ENCODE results near the gene IRF2BPL. TPM values are rescaled to one million over a fixed set of nuclear protein-coding genes. Genes with fewer than 3 reads are reported as not detected.

The IRF2BPL gene
- total RNA-seq, 1 experiment from 2014 or later: 16.4 TPM

GRCh38 chr14:77043984-77044485, 15.5 kb upstream of the IRF2BPL start:
- no peak for DNase-seq (ENCODE audit: low read depth in 1 of 2, low spot score in 2 of 2)

GRCh38 chr14:77043177-77043983, 14.9 kb upstream of the IRF2BPL start:
- no peak overlapping the region for H3K4me3 ChIP-seq
- H3K36me3 ChIP-seq: no peaks in the 10 kb centered on the region
- DNase-seq (ENCODE audit: low read depth in 1 of 2, low spot score in 2 of 2): peak in 1 of 2 experiments; percentile 67
- peaks cover 71% of the 10 kb centered on the region for H3K4me1 ChIP-seq (replicated peaks)
- H3K27ac ChIP-seq: peak overlapping the region; percentile 97
- no peaks in the 10 kb centered on the region for H3K9me3 ChIP-seq (replicated peaks)
- H3K27me3 ChIP-seq (replicated peaks): no peaks in the 10 kb centered on the region

More at GRCh38 chr14:77043984-77044485, 15.5 kb upstream of the IRF2BPL start:
- peaks cover 64% of the 10 kb centered on the region for H3K4me1 ChIP-seq (replicated peaks)
- peak overlapping the region; percentile 97; the same call in 1 of the 2 replicates for H3K27ac ChIP-seq
- H3K27me3 ChIP-seq (replicated peaks): no peaks in the 10 kb centered on the region
- no peaks in the 10 kb centered on the region for H3K9me3 ChIP-seq (replicated peaks)
- no peaks in the 10 kb centered on the region for H3K36me3 ChIP-seq
- H3K4me3 ChIP-seq: no peak overlapping the region

GRCh38 chr14:77041881-77042545, 13.5 kb upstream of the IRF2BPL start:
- Histone ChIP-seq H3K27me3 (replicated peaks) (no peaks in the 10 kb centered on the region), H3K9me3 (replicated peaks) (no peaks in the 10 kb centered on the region), H3K4me1 (replicated peaks) (peaks cover 85% of the 10 kb centered on the region), H3K4me3 (no peak overlapping the region), H3K36me3 (no peaks in the 10 kb centered on the region), H3K27ac (peak overlapping the region; percentile 97)
- peak in 1 of 2 experiments; percentile 63 for DNase-seq (ENCODE audit: low read depth in 1 of 2, low spot score in 2 of 2)

- no peaks in the 10 kb centered on the region for H3K9me3 ChIP-seq (replicated peaks)
- peaks cover 90% of the 10 kb centered on the region for H3K4me1 ChIP-seq (replicated peaks)
- no peaks in the 10 kb centered on the region for H3K36me3 ChIP-seq
- no peaks in the 10 kb centered on the region for H3K27me3 ChIP-seq (replicated peaks)
- H3K27ac ChIP-seq: peak overlapping the region; percentile 97
- peak; percentile 48 to 87 for DNase-seq (ENCODE audit: low read depth in 1 of 2, low spot score in 2 of 2)
- H3K4me3 ChIP-seq: peak overlapping the region; percentile 14
Observed at GRCh38 chr14:77040741-77041653, 12.5 kb upstream of the IRF2BPL start.

- H3K4me1 ChIP-seq (replicated peaks): peaks cover 85% of the 10 kb centered on the region
- no peaks in the 10 kb centered on the region for H3K36me3 ChIP-seq
- peak; percentile 92 to 99 for DNase-seq (ENCODE audit: low read depth in 1 of 2, low spot score in 2 of 2)
- H3K27ac ChIP-seq: peak overlapping the region; percentile 97
- peak overlapping the region; percentile 14 for H3K4me3 ChIP-seq
- no peaks in the 10 kb centered on the region for H3K9me3 ChIP-seq (replicated peaks)
- no peaks in the 10 kb centered on the region for H3K27me3 ChIP-seq (replicated peaks)
Observed at GRCh38 chr14:77040059-77040740, 11.7 kb upstream of the IRF2BPL start.

GRCh38 chr14:77039285-77040058, 11.0 kb upstream of the IRF2BPL start:
- Histone ChIP-seq H3K4me3 (peak overlapping the region; percentile 6; the same call in 1 of the 2 replicates), H3K4me1 (replicated peaks) (peaks cover 80% of the 10 kb centered on the region), H3K36me3 (no peaks in the 10 kb centered on the region), H3K27me3 (replicated peaks) (no peaks in the 10 kb centered on the region), H3K27ac (peak overlapping the region; percentile 80), H3K9me3 (replicated peaks) (no peaks in the 10 kb centered on the region)
- DNase-seq (ENCODE audit: low read depth in 1 of 2, low spot score in 2 of 2): peak in 1 of 2 experiments; percentile 55

- peak; percentile 41 to 72 for DNase-seq (ENCODE audit: low read depth in 1 of 2, low spot score in 2 of 2)
- H3K9me3 ChIP-seq (replicated peaks): no peaks in the 10 kb centered on the region
- H3K27me3 ChIP-seq (replicated peaks): no peaks in the 10 kb centered on the region
- peak overlapping the region; percentile 78 for H3K27ac ChIP-seq
- no peak overlapping the region for H3K4me3 ChIP-seq
- H3K4me1 ChIP-seq (replicated peaks): peaks cover 80% of the 10 kb centered on the region
- no peaks in the 10 kb centered on the region for H3K36me3 ChIP-seq
Observed at GRCh38 chr14:77037938-77038568, 9.5 kb upstream of the IRF2BPL start.

GRCh38 chr14:77037215-77037937, 8.9 kb upstream of the IRF2BPL start:
- Histone ChIP-seq H3K27ac (peak overlapping the region; percentile 78), H3K4me3 (no peak overlapping the region), H3K9me3 (replicated peaks) (no peaks in the 10 kb centered on the region), H3K27me3 (replicated peaks) (no peaks in the 10 kb centered on the region), H3K36me3 (no peaks in the 10 kb centered on the region), H3K4me1 (replicated peaks) (peaks cover 80% of the 10 kb centered on the region)
- no peak for DNase-seq (ENCODE audit: low read depth in 1 of 2, low spot score in 2 of 2)

GRCh38 chr14:77036484-77037214, 8.1 kb upstream of the IRF2BPL start:
- no peaks in the 10 kb centered on the region for H3K9me3 ChIP-seq (replicated peaks)
- no peak overlapping the region for H3K27ac ChIP-seq
- H3K4me1 ChIP-seq (replicated peaks): peaks cover 80% of the 10 kb centered on the region
- no peak overlapping the region for H3K4me3 ChIP-seq
- no peaks in the 10 kb centered on the region for H3K27me3 ChIP-seq (replicated peaks)
- no peaks in the 10 kb centered on the region for H3K36me3 ChIP-seq
- DNase-seq (ENCODE audit: low read depth in 1 of 2, low spot score in 2 of 2): no peak

- Histone ChIP-seq H3K4me3 (no peak overlapping the region), H3K36me3 (no peaks in the 10 kb centered on the region), H3K4me1 (replicated peaks) (peaks cover 75% of the 10 kb centered on the region), H3K27ac (no peak overlapping the region), H3K9me3 (replicated peaks) (no peaks in the 10 kb centered on the region), H3K27me3 (replicated peaks) (no peaks in the 10 kb centered on the region)
- no peak for DNase-seq (ENCODE audit: low read depth in 1 of 2, low spot score in 2 of 2)
Observed at GRCh38 chr14:77035267-77035666, 6.8 kb upstream of the IRF2BPL start.

All from SJSA1 (cell line).